Measurements from ENCODE around the gene HSBP1L1. TPM values are rescaled to one million over a fixed set of nuclear protein-coding genes. Genes with fewer than 3 reads are reported as not detected.

HSBP1L1 gene
- total and polyA plus RNA-seq, 2 of the 8 experiments (the other 6 are each of a cell fraction or from before 2014, with no cell fraction given): 1.0 to 1.3 TPM

DNA sequence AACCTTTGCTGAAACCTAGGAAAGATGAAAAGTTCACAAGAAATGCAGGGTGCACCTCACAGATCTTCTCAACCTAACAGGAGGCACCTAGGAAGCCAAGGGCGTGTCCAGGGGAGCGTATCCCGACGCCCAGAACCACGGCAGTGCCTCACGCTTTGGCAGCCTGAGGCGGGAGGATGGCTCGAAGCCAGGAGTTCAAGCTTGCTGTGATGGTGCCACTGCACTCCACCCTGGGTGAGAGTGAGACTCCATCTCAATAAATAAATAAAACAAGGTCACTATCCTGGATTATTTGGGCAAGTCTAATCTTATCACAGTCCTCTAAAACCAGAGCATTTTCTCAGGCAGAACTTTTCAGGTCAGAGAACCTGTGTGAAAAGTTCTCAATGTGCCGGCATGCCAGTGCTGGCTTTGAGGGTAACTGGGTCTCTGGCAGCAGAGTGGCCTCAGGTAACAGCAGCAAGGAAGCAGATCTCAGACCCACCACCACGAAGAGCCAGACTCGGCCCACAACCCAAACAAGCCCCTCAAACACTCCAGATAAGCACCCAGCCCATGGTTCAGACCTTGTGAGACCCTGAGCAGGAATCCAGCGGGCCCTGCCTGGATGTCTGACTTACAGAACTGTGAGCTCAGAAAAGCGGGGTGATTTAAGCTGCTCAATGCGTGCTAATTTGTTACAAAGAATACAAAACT, 11.7 kb downstream of the HSBP1L1 start (continued):
- TF ChIP-seq, protein P1, sequence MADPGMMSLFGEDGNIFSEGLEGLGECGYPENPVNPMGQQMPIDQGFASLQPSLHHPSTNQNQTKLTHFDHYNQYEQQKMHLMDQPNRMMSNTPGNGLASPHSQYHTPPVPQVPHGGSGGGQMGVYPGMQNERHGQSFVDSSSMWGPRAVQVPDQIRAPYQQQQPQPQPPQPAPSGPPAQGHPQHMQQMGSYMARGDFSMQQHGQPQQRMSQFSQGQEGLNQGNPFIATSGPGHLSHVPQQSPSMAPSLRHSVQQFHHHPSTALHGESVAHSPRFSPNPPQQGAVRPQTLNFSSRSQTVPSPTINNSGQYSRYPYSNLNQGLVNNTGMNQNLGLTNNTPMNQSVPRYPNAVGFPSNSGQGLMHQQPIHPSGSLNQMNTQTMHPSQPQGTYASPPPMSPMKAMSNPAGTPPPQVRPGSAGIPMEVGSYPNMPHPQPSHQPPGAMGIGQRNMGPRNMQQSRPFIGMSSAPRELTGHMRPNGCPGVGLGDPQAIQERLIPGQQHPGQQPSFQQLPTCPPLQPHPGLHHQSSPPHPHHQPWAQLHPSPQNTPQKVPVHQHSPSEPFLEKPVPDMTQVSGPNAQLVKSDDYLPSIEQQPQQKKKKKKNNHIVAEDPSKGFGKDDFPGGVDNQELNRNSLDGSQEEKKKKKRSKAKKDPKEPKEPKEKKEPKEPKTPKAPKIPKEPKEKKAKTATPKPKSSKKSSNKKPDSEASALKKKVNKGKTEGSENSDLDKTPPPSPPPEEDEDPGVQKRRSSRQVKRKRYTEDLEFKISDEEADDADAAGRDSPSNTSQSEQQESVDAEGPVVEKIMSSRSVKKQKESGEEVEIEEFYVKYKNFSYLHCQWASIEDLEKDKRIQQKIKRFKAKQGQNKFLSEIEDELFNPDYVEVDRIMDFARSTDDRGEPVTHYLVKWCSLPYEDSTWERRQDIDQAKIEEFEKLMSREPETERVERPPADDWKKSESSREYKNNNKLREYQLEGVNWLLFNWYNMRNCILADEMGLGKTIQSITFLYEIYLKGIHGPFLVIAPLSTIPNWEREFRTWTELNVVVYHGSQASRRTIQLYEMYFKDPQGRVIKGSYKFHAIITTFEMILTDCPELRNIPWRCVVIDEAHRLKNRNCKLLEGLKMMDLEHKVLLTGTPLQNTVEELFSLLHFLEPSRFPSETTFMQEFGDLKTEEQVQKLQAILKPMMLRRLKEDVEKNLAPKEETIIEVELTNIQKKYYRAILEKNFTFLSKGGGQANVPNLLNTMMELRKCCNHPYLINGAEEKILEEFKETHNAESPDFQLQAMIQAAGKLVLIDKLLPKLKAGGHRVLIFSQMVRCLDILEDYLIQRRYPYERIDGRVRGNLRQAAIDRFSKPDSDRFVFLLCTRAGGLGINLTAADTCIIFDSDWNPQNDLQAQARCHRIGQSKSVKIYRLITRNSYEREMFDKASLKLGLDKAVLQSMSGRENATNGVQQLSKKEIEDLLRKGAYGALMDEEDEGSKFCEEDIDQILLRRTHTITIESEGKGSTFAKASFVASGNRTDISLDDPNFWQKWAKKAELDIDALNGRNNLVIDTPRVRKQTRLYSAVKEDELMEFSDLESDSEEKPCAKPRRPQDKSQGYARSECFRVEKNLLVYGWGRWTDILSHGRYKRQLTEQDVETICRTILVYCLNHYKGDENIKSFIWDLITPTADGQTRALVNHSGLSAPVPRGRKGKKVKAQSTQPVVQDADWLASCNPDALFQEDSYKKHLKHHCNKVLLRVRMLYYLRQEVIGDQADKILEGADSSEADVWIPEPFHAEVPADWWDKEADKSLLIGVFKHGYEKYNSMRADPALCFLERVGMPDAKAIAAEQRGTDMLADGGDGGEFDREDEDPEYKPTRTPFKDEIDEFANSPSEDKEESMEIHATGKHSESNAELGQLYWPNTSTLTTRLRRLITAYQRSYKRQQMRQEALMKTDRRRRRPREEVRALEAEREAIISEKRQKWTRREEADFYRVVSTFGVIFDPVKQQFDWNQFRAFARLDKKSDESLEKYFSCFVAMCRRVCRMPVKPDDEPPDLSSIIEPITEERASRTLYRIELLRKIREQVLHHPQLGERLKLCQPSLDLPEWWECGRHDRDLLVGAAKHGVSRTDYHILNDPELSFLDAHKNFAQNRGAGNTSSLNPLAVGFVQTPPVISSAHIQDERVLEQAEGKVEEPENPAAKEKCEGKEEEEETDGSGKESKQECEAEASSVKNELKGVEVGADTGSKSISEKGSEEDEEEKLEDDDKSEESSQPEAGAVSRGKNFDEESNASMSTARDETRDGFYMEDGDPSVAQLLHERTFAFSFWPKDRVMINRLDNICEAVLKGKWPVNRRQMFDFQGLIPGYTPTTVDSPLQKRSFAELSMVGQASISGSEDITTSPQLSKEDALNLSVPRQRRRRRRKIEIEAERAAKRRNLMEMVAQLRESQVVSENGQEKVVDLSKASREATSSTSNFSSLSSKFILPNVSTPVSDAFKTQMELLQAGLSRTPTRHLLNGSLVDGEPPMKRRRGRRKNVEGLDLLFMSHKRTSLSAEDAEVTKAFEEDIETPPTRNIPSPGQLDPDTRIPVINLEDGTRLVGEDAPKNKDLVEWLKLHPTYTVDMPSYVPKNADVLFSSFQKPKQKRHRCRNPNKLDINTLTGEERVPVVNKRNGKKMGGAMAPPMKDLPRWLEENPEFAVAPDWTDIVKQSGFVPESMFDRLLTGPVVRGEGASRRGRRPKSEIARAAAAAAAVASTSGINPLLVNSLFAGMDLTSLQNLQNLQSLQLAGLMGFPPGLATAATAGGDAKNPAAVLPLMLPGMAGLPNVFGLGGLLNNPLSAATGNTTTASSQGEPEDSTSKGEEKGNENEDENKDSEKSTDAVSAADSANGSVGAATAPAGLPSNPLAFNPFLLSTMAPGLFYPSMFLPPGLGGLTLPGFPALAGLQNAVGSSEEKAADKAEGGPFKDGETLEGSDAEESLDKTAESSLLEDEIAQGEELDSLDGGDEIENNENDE (IDR thresholded peaks at IDR 0.05; ENCODE audit: insufficient replicate concordance, low read length): no peak
- TF ChIP-seq TCF12 (IDR thresholded peaks at IDR 0.05; ENCODE audit: low read depth, low read length) (no peak), SIX5 (IDR thresholded peaks at IDR 0.05; ENCODE audit: low read depth, low read length) (no peak), SIRT6 (IDR thresholded peaks at IDR 0.05; ENCODE audit: low read length) (no peak), TAF1 (IDR thresholded peaks at IDR 0.05; ENCODE audit: low read depth, low read length) (no peak), RXRA (IDR thresholded peaks at IDR 0.05; ENCODE audit: insufficient read depth, low read depth, low read length) (no peak), CTBP2 (IDR thresholded peaks at IDR 0.05; ENCODE audit: borderline replicate concordance, insufficient read depth, insufficient read length, low read length) (no peak), SP1 (IDR thresholded peaks at IDR 0.05; ENCODE audit: low read depth, low read length) (no peak)
- TF ChIP-seq, protein P2, sequence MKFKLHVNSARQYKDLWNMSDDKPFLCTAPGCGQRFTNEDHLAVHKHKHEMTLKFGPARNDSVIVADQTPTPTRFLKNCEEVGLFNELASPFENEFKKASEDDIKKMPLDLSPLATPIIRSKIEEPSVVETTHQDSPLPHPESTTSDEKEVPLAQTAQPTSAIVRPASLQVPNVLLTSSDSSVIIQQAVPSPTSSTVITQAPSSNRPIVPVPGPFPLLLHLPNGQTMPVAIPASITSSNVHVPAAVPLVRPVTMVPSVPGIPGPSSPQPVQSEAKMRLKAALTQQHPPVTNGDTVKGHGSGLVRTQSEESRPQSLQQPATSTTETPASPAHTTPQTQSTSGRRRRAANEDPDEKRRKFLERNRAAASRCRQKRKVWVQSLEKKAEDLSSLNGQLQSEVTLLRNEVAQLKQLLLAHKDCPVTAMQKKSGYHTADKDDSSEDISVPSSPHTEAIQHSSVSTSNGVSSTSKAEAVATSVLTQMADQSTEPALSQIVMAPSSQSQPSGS (IDR thresholded peaks at IDR 0.05; ENCODE audit: low read length): no peak
